CD4-positive, alpha-beta T cell treated with Interleukin-15 for 1 hour (primary cell): ENCODE data around the gene SLC9A3.

Experiments used
- DNase-seq: peaks from one replicate; pipeline ENCODE4 v3.0.0-alpha.2; 2020

SLC9A3 gene

DNA sequence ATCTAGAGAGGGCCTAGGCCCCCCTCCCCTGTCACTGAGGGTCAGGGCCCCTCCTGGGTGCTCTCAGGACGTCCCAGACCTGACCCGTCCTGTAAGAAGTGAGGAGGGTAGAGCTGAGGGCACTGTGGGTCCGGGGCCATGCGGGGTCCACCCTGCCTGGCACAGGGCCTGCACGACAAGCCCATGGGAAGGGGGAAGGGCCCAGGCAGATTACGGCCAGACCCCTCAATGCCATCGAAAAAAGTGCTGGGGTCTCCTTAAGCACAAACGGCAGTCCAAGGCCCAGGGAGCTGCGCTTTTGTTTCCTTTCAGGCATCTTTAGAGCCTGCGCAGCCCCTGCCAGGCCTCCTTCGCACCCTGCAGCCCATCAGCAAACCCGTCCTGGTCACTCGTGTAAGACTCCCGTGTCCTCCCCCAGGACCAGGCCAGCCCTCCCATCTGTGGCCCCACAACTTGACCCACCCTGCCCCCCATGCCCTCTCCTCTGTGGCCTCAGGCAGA is 85.7 kb downstream of the SLC9A3 start:
- peak; percentile 12 for DNase-seq

DNA sequence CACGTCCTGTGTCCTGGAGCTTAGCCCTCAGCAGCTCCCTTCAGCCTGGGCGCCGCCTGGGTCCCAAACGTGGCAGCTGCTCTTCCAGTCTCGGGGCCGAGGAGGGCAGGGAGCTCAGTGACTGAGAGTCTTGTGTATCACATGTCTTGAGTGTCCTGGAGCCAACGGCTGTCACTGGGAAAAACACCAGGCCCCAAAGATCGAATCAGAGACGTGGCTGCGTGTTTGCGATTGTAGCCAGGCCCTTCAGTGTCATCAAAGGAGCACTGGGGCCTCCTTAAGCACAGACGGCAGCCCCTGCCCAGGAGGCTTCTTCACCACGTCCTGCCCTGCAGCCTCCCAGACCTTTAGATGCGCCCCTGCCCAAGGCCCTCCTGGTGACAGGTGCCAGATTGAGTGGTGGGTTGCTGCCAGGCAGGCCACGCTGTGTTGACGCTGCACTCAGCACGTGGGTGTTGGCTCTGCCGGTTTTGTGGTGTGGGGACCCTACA is 86.9 kb downstream of the SLC9A3 start:
- DNase-seq, result peak; percentile 3

DNA sequence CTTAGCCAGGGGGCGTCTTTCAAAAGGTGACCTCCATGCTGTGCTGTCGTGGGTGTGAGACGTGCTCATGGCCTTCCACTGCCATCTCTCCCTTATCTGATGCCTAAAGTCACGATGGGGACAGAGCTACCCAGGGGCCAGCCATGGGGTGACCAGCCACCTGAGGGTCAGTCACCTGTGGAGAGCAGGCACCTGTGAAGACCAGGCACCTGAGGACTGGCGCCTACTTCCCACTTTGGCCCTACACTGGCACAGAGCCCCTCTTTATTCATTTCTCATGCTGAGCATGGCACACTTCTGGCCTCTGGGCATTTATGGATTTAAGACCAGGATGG is 87.6 kb downstream of the SLC9A3 start:
- no peak for DNase-seq

DNA sequence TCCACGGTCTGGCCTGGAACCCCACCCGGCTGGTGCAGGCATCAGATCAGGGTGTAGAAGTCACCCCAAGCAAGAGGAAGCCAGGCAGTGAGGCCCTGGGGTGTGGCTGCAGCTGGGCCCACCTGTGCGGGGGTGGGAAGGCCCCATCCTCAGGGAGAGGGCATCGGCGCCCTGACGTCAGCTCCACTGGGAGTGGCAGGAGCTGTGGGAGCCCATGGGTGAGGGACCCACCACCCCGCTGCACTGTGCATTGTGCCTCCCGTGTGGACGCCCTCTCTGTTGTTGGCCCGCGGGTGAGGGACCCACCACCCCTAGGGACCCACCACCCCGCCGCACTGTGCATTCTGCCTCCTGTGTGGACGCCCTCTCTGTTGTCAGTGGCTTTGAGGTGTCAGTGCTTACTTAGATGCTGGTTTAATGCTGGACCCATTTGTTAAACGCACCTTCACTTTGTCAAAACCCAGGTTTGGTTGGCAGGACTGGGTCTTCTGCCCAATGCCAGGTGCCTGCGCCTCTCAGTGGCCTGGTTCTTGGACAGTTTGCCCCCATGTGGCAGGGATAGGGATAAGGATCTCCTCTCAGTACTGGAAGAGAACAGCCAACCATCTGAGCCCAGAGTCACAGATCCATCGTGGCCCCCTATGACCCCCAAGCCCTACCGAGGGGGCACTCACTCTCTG is 88.1 kb downstream of the SLC9A3 start:
- no peak for DNase-seq

DNA sequence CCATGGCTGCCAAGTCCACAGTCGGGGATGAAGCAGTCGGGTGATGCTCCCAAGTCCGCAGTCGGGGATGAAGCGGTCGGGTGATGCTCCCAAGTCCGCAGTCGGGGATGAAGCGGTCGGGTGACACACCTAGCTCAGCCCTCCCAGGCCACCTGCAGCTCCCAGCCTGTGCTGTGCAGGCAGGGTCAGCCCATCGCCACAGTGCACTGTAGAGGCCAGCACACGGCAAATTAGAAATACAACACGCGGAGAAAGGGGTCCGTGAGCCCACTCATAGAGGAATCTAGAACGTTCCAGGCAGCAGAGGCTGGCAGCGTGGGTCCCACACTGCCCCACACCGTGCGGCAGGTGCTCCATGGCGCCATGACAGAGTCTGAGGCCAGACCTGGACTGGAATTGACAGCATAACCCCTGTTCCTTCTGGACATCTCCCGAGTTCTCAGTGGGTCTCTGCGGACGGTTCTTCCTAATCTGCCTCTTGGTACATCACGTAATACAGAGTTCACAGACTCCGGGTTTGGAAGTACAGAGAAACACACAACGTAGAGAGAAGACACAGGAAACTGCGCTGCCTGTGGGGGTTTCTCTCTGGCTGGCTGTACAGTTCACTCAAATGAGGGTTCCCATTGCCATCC is 89.0 kb downstream of the SLC9A3 start:
- no peak for DNase-seq

DNA sequence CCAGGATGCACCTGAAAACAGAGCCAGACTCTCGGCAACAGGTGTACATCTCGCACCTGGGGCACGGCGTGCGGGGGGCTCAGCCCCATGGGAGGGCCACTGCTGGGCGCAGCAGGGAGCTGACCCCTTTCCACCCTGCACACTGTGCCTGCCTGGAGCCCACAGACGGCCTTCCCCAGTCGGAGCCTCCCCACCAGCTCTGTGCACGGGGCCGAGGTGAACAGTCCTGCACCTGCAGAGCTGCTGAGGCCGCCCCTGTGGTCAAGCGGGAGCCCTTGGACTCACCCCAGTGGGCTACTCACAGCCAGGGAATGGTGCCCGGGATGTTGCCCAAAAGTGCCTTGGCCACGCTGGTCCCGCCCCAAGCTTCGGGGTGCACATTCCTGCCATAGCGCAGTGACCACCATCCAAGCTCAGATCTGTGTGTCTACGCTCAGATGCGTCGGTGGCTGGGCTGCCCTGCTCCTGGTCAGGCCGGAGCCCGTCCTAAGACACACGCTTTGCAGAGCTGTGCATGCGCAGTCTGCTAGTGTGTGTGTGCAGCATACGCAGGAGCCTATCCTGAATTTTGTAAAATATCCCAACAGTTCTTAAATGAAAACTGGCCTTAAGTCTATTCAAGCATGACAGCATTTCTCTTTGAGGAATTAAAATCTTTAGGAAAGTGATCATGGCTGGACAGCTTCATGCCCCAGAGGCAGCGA is 89.7 kb downstream of the SLC9A3 start:
- no peak for DNase-seq

DNA sequence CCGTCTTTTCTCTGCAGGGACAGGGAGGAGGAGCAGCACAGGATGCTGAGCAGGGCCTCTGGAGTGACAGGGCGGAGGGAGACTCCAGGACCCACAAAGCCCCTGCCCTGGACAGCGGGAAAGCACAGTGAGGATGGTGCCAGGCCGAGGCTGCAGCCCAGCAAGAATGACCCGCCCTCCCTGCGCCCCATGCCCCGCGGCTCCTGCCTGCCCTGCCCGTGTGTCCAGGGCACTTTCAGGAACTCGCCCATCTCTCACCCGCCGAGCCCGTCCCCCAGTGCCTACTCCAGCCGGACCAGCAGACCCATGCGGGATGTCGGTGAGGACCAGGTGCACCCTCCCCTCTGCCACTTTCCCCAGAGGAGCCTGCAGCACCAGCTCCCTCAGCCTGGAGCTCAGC is 90.4 kb downstream of the SLC9A3 start:
- DNase-seq, result no peak

DNA sequence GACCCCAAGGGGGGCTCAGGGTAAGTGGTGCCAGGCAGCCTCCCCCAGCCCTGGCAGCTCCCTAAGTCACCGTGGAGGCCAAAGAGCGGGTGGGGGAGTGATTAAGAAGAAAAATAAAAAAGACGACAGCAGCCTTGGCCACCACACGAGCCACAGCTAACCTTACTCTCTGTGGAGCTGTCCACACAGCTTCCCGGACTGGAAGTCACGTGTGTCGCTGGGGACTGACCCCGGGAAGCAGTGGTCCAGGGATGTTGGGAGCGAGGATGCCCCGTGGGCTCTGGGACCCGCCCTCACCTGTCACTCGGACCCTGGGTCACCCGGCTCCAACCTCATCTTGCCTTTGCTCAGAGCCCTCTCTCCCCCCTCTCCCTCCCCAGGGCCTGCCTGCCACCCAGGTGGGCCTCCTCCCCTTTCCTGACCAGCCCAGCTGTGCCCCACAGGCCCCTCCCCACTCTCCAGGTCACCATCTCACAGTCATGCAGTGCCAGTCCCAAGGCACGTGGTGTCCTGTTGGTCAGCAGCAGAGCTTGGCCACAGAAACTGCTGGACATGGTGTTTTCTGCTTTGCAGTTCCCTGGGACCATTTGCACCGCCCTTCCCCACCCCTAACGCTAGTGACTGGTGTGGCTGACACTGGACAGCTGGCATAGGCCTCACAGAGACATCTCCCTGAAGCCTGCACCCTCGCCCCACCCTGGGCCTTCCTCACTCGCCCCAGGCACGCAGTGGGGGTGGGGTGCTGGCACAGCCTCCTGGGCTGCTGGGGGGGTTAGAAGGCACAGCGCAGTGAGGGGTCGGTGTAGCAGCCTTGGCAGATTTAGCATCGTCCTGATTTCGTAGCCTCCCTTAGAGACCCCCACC is 91.1 kb downstream of the SLC9A3 start:
- DNase-seq, result no peak

DNA sequence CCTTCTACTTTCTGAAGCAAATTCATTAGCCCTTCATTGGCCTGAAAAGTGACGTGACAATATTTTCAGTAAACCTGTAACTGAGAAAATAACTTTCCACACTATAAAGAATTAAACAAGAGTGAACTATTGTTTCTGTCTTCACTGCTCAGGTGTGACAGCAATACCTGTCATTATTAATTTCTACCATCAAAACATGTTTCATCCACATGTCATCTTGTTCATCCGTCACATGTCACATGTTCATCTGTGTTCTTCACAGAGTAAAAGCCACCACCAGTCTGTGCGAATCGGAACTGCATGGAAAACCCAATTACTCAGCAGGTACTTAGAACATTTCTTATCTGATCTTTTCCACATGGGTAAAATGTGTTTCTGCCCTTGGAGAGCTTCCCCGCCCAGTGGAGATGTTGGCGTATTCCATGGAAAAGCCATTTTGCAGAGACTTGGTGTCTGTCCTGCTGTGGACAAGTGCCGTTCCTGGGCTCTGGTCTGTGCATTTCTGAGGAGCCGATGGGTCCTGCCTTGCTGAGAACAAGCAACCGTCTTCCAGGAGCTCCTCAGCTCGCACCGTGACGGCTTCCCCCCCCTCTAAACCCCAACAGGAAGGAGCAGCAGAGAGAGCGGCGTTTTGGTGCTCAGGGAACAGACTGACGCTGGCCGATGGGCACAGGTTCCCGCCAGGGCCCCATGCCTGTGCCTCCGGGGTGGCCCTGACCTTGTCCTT is 91.9 kb downstream of the SLC9A3 start:
- DNase-seq, result no peak

DNA sequence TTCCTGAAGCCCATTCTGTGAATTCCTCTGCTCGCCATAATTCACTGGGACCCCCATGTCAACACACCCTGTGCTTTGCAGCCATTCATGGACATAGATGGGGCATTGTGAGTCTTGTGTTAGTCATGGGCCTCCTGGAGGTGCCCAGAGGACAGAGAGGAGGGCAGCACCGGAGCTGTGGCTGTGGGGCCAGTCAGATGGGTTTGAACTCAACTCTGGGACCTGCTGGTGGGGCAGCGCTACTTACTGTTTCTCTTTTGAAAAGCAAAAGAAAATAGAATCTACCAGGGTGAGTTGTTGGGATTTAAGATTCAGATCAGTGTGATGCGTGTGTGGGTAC is 92.6 kb downstream of the SLC9A3 start:
- DNase-seq, result no peak

DNA sequence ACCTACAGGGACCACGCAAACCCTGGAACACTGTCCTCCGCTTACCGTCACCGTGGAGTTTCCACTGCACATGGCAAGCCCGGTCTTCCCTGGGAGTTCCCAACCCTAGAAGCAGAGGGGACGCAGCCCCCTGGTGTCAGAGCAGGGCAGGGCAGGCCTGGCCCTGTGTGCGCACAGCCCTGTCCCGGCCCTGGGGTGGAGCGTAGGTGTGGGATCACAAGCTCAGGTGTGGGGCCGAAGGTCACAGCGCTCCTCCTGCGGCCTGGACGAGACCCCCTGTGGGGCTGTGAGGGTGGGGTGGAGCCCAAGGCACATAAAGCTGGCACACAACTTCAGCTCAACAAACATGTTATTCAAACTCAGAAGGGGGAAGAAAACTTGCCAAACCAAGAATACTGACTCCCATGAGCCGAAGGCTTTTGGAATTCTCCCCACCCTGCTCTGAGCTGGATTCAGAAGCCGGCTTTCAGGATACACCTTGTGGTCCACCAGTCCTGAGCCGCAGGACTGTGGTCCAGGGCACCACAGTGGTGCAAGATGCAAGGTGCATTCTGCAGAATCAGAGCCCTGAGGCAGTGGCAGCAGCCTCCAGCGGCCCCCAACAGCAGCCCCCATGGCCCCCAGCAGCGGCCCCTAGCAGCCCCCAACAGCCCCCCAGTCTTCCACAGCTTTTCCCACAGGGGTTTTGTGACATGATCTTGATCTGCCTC is 93.1 kb downstream of the SLC9A3 start:
- no peak for DNase-seq

DNA sequence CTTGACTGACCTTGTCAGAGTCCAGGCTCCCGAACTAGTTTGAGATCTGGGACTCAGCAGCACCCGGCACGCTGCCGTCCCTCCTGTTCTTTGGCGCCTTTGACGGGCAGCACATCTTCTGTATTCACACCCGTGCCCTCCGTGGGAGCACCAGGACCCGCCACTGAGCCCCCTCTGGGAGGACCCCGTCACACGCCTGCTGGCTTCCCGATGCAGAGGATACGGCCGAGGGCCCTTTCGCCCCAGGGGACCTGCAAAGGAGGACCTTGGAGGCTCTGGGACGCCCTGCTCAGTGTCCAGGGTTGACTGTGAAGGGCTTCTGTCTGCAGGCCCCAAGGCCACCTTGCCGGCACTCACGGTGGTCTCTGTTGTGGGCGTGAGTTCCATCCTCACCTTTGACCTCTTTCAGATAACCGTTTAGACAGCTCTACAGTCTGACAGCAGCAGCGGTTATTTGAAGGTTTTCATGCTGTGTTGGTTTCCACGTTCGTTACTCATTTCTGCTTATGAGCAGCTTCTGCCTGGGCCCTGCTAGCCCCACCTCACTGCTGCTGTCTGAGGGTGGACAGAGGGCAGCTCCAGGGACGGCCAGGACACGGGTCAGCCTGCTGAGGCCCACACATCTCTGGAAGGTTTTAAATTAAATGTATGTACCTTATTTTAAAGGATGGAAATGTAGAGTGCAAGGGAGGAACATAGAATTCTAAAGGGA is 93.9 kb downstream of the SLC9A3 start:
- no peak for DNase-seq

DNA sequence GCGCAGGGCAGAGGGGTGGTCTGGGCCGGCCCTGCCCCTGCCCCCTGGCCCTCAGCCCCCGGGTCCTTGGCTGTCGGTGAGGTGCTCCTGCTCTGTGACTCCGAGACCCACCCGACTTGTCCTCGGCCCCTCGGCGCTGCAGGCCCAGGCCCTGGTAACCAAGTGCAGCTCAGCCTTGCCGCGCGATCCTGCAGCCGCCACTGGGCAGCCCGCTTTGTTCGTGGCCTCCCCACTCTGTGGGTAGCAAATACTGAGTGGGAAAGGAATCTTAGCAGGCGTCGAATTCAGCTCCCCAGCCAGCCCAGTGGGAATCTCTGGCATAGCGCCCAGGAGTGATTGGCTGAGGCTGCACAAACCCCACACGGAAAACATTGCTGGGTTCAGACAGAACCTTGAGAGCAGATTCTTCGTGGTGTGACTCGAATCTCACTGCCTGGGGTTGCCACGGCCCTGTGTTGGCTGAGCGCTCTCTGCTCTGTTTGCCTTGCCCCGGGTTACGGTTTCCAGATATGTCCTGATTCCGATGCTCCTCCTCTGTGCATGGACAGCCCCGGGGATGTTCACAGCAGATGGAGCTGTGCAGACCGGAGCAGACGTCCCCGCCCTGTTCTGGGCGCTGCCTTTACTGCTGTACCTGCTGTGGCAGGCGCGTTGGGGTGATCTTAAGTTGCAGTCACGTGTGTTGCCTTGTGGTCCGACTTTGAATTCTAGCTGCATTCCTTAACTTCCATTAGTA is 94.6 kb downstream of the SLC9A3 start:
- no peak for DNase-seq

DNA sequence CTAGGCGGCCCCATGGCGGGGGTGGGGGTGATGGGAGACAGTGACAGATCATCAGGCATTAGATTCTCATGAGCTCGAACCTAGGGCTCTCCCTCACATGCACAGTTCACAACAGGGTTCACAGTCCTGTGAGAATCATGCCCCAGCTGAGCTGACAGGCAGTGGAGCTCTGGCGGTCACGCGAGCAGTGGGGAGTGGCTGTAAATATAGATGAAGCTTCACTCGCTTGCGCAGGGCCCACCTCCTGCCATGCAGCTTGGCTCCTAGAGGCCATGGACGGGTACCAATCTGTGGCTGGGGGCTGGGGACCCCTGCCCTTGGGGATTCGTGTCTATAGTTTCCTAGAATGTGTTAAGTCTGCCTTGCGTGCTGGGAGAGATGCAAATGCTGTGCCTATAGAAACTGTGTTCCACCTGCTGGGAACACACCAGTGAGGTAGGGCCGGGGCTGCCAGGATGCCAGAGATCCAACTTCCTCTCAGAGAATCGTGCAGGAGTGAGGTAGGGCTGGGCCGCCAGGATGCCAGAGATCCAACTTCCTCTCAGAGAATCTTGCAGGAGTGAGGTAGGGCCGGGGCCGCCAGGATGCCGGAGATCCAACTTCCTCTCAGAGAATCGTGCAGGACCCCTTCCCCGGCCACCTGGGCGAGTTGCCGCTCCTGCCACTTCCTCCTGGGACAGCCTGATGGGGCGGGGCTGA is 95.3 kb downstream of the SLC9A3 start:
- no peak for DNase-seq

DNA sequence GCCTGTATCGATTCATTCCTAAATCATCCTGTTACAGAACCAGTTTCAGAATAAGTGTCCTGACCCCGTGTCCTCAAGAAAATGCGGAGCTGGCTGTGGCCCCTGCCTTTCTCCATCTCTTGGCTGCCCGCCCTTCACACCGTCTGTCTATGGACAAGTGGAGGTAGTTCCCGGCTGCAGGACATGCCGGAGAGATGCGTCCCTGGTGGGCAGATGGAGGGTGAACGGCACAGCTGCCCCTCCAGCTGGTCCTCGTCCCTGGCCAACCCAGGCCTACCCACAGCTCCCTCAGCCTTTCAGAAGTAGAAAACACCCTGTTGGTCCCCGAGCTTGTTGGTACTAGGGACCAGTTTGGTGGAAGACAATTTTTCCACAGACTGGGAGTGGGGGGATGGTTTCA is 96.0 kb downstream of the SLC9A3 start:
- DNase-seq, result no peak

DNA sequence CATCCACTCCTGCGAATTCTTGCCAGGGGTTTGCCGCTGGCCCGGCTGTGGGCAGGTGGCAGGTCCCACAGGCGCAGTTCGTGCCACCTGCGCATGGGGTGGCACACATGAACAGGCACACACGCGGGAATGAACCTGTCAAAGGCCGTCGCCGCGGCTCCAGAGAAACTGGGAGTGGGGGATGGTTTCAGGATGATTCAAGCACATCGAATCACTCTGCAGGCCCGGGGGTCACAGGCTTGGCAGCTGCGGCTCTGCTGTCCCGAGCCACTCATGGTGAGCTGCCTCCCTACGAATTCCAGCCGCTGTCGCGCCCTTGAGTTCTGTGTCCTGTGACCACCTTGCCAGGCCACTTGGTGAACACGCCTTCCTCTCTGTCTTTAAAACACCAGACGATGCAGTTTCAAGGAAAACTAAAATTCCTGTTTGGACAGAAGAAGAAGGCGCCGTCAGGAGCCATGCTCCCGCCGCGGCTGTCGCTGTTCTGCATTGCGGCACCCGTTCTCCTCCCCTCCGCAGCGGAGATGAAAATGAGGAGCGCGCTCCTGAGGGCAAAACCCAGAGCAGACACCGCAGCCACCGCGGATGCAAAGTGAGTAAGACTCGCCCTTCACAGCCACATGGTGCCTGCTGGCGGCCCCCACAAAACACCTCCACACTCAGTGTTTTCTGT is 96.7 kb downstream of the SLC9A3 start:
- DNase-seq, result no peak

DNA sequence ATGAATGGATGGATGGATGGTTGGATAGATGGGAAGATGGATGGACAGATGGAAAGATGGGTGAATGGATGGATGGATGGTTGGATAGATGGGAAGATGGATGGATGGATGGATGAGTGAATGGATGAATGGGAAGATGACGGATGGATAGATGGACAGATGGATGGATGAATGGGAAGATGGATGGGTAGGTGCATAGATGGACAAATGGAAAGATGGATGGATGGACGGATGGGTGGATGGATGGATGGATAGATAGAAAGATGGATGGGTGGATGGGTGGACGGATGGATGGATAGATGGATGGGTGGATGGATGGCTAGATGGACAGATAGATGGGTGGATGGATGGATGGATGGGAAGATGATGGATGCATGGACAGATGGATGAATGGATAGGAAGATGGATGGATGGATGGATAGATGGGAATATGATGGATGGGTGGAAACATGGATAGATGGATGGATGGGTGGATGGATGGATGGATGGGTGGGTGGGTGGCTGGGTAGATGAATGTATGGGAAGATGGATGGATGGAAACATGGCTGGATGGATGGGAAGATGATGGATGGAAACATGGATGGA is 97.8 kb downstream of the SLC9A3 start:
- DNase-seq, result no peak

DNA sequence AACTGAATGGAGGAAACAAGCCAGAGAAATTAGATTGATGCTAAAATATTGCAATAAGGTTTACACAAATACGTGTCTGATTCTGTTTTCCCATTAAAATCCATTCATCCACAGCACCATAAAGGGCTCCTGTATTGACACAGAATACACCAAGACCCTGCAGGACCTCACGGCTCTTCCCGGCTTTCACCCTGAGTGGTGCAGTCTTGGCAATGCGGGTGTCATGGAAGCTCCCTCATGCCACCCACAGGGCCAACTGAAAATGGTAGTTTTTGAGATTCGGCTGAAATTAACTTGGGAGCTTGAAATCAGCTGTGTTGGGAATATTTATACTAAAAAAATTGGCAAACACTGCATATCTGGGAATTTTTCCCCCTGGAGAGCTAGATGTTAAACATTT is 98.5 kb downstream of the SLC9A3 start:
- DNase-seq, result no peak
